Activated T-cell treated with anti-CD3 and anti-CD28 coated beads, Interleukin-2, amount 50 U/mL, for 24 hours (primary cell): ENCODE measurements around the gene IL17C.

ENCODE experiments used
- DNase-seq: peaks from one replicate; pipeline ENCODE4 v3.0.0-alpha.2; 2020
- H3K27ac Mint-ChIP-seq: 2 replicates; pipeline ENCODE4 v1.8.0; 2020; ENCODE audit warnings: mild to moderate bottlenecking, mixed read lengths
- H3K27me3 Mint-ChIP-seq: 2 replicates; pipeline ENCODE4 v1.8.0; 2020; ENCODE audit warnings: mixed read lengths
- H3K36me3 Mint-ChIP-seq: 2 replicates; pipeline ENCODE4 v1.8.0; 2020; ENCODE audit warnings: low read depth, mixed read lengths
- H3K4me1 Mint-ChIP-seq: 2 replicates; pipeline ENCODE4 v1.8.0; 2020; ENCODE audit warnings: low read depth, mixed read lengths
- H3K4me3 Mint-ChIP-seq: 2 replicates; pipeline ENCODE4 v1.8.0; 2020; ENCODE audit warnings: mild to moderate bottlenecking, moderate library complexity, mixed read lengths
- H3K9me3 Mint-ChIP-seq: 2 replicates; pipeline ENCODE4 v1.8.0; 2020; ENCODE audit warnings: mixed read lengths

IL17C gene

GRCh38 chr16:88630433-88630832 is 7.9 kb upstream of the IL17C start:
- no peak overlapping the region for H3K27ac Mint-ChIP-seq
- DNase-seq = no peak
- no peaks in the 10 kb centered on the region for H3K27me3 Mint-ChIP-seq
- H3K36me3 Mint-ChIP-seq = peaks cover 73% of the 10 kb centered on the region
- H3K4me3 Mint-ChIP-seq = no peak overlapping the region
- H3K9me3 Mint-ChIP-seq = no peaks in the 10 kb centered on the region
- peaks cover 28% of the 10 kb centered on the region for H3K4me1 Mint-ChIP-seq

- Mint-ChIP-seq H3K27me3 (peaks cover 1% of the 10 kb centered on the region), H3K9me3 (no peaks in the 10 kb centered on the region), H3K36me3 (peaks cover 68% of the 10 kb centered on the region), H3K4me1 (peaks cover 28% of the 10 kb centered on the region), H3K27ac (no peak overlapping the region), H3K4me3 (no peak overlapping the region)
- no peak for DNase-seq
These were observed 7.4 kb upstream of the IL17C start for GRCh38 chr16:88630941-88631340.

- no peak for DNase-seq
- Mint-ChIP-seq H3K9me3 (no peaks in the 10 kb centered on the region), H3K4me1 (peaks cover 32% of the 10 kb centered on the region), H3K27ac (no peak overlapping the region), H3K27me3 (peaks cover 6% of the 10 kb centered on the region), H3K36me3 (peaks cover 63% of the 10 kb centered on the region), H3K4me3 (no peak overlapping the region)
These were observed 7.0 kb upstream of the IL17C start for GRCh38 chr16:88631384-88631783.

GRCh38 chr16:88631920-88632586 is 6.3 kb upstream of the IL17C start:
- Mint-ChIP-seq H3K9me3 (no peaks in the 10 kb centered on the region), H3K4me3 (no peak overlapping the region)

GRCh38 chr16:88632587-88632930 is 5.8 kb upstream of the IL17C start:
- Mint-ChIP-seq H3K4me3 (no peak overlapping the region), H3K27me3 (peaks cover 7% of the 10 kb centered on the region), H3K4me1 (peaks cover 40% of the 10 kb centered on the region), H3K27ac (no peak overlapping the region), H3K36me3 (peaks cover 54% of the 10 kb centered on the region), H3K9me3 (no peaks in the 10 kb centered on the region)
- DNase-seq = no peak

More at GRCh38 chr16:88631920-88632586, 6.3 kb upstream of the IL17C start:
- no peak for DNase-seq
- Mint-ChIP-seq H3K36me3 (peaks cover 57% of the 10 kb centered on the region), H3K27me3 (peaks cover 7% of the 10 kb centered on the region), H3K4me1 (peaks cover 35% of the 10 kb centered on the region), H3K27ac (no peak overlapping the region)

GRCh38 chr16:88633684-88634140 is 4.7 kb upstream of the IL17C start:
- Mint-ChIP-seq H3K4me3 (peak overlapping the region; percentile 68), H3K9me3 (no peaks in the 10 kb centered on the region), H3K27me3 (peaks cover 19% of the 10 kb centered on the region), H3K36me3 (peaks cover 43% of the 10 kb centered on the region), H3K27ac (peak overlapping the region; percentile 47), H3K4me1 (peaks cover 50% of the 10 kb centered on the region)
- peak; percentile 71 for DNase-seq

- H3K27ac Mint-ChIP-seq = no peak overlapping the region
- H3K27me3 Mint-ChIP-seq = peaks cover 22% of the 10 kb centered on the region
These were observed 4.0 kb upstream of the IL17C start for GRCh38 chr16:88634141-88634993.

GRCh38 chr16:88634994-88635670 is 3.2 kb upstream of the IL17C start:
- no peak for DNase-seq
- peaks cover 28% of the 10 kb centered on the region for H3K27me3 Mint-ChIP-seq
- no peaks in the 10 kb centered on the region for H3K9me3 Mint-ChIP-seq
- peaks cover 55% of the 10 kb centered on the region for H3K4me1 Mint-ChIP-seq
- H3K36me3 Mint-ChIP-seq = peaks cover 30% of the 10 kb centered on the region
- H3K27ac Mint-ChIP-seq = peak overlapping the region; percentile 29
- peak overlapping the region; percentile 41 for H3K4me3 Mint-ChIP-seq

More at GRCh38 chr16:88634141-88634993, 4.0 kb upstream of the IL17C start:
- peak; percentile 65 for DNase-seq
- H3K4me3 Mint-ChIP-seq = peak overlapping the region; percentile 68
- peaks cover 52% of the 10 kb centered on the region for H3K4me1 Mint-ChIP-seq
- H3K9me3 Mint-ChIP-seq = no peaks in the 10 kb centered on the region
- peaks cover 36% of the 10 kb centered on the region for H3K36me3 Mint-ChIP-seq

- peaks cover 34% of the 10 kb centered on the region for H3K27me3 Mint-ChIP-seq
- peaks cover 59% of the 10 kb centered on the region for H3K4me1 Mint-ChIP-seq
- no peak for DNase-seq
- no peaks in the 10 kb centered on the region for H3K9me3 Mint-ChIP-seq
- H3K4me3 Mint-ChIP-seq = no peak overlapping the region
- no peak overlapping the region for H3K27ac Mint-ChIP-seq
- H3K36me3 Mint-ChIP-seq = peaks cover 25% of the 10 kb centered on the region
These were observed 2.6 kb upstream of the IL17C start for GRCh38 chr16:88635671-88636319.

- peaks cover 16% of the 10 kb centered on the region for H3K36me3 Mint-ChIP-seq
- H3K4me1 Mint-ChIP-seq = peaks cover 56% of the 10 kb centered on the region
- H3K4me3 Mint-ChIP-seq = peak overlapping the region; percentile 3
- H3K27me3 Mint-ChIP-seq = peaks cover 34% of the 10 kb centered on the region
- no peak for DNase-seq
- peak overlapping the region; percentile 71 for H3K27ac Mint-ChIP-seq
- H3K9me3 Mint-ChIP-seq = no peaks in the 10 kb centered on the region
These were observed 1.7 kb upstream of the IL17C start for GRCh38 chr16:88636488-88637265.

GRCh38 chr16:88639231-88640038 is 1.1 kb downstream of the IL17C start:
- DNase-seq = no peak

GRCh38 chr16:88640039-88640495 is 1.7 kb downstream of the IL17C start:
- H3K27ac Mint-ChIP-seq = peak overlapping the region; percentile 12
- no peak for DNase-seq
- H3K4me1 Mint-ChIP-seq = peaks cover 41% of the 10 kb centered on the region
- H3K4me3 Mint-ChIP-seq = no peak overlapping the region
- H3K36me3 Mint-ChIP-seq = peaks cover 28% of the 10 kb centered on the region
- H3K27me3 Mint-ChIP-seq = peaks cover 34% of the 10 kb centered on the region
- no peaks in the 10 kb centered on the region for H3K9me3 Mint-ChIP-seq

More at GRCh38 chr16:88639231-88640038, 1.1 kb downstream of the IL17C start:
- peaks cover 34% of the 10 kb centered on the region for H3K27me3 Mint-ChIP-seq
- H3K36me3 Mint-ChIP-seq = peaks cover 21% of the 10 kb centered on the region
- no peak overlapping the region for H3K4me3 Mint-ChIP-seq
- no peaks in the 10 kb centered on the region for H3K9me3 Mint-ChIP-seq
- H3K27ac Mint-ChIP-seq = no peak overlapping the region
- H3K4me1 Mint-ChIP-seq = peaks cover 44% of the 10 kb centered on the region
